Endothelial cell of umbilical vein (primary cell): ENCODE data around the gene NDC80. TPM values are rescaled to one million over a fixed set of nuclear protein-coding genes. Genes with fewer than 3 reads are reported as not detected.

Source experiments
- BruUV-seq: library from RNA; stranded (reverse); fragments of 400-500 nt; replicated peaks from 2 replicates; lab custom pipeline; 2021; lab: Mats Ljungman, UMichigan
- CTCF ChIA-PET: fragments of 300-600, 350-600 bp; sonication (Branson Sonifier 250); formaldehyde crosslinking; loops from one replicate; lab custom pipeline; 2021; ENCODE audit warnings: antibody characterized with exemption, inconsistent platforms; lab: Charles Lee
- POLR2A ChIA-PET: fragments of 300-600, 350-600 bp; sonication (Branson Sonifier 250); formaldehyde crosslinking; loops from one replicate; lab custom pipeline; 2021; ENCODE audit warnings: antibody characterized with exemption, inconsistent platforms; lab: Charles Lee
- DNase-seq: peaks from one replicate; pipeline ENCODE4 v3.0.0-alpha.2; 2011; ENCODE audit warnings: low read depth, low spot score
- FAIRE-seq: peaks from 2 replicates; lab custom pipeline; 2011; peaks lifted over from hg19 to GRCh38; lab: Jason Lieb, UNC
- H2AFZ ChIP-seq: 2 replicates; pipeline ENCODE4 v1.6.0; 2012; ENCODE audit warnings: low read depth, low read length, control low read depth, inconsistent platforms
- H3K27ac ChIP-seq: 2 replicates; pipeline ENCODE4 v1.5.1; 2011; ENCODE audit warnings: low read depth, mild to moderate bottlenecking, control low read depth, low read length, moderate library complexity; ENCODE audit not compliant: insufficient read depth
- H3K27me3 ChIP-seq, 2 experiments: 2 replicates each; pipeline versions ENCODE4 v1.6.0 to v1.6.1; 2011; ENCODE audit warnings: low read length in 2 of 2, mixed read lengths in 1 of 2; ENCODE audit not compliant: control insufficient read depth in 2 of 2, insufficient read depth in 2 of 2
- H3K36me3 ChIP-seq, 2 experiments: 2 replicates in 1 of 2; 3 replicates in 1 of 2; pipeline ENCODE4 v1.5.1; 2011; ENCODE audit warnings: low read length in 2 of 2, mild to moderate bottlenecking in 1 of 2, moderate library complexity in 1 of 2; ENCODE audit not compliant: control insufficient read depth in 2 of 2, insufficient read depth in 2 of 2; ENCODE audit errors: extremely low read depth in 1 of 2
- H3K4me1 ChIP-seq: 3 replicates; pipeline ENCODE4 v1.5.1; 2011; ENCODE audit warnings: mild to moderate bottlenecking, low read length; ENCODE audit not compliant: control insufficient read depth, insufficient read depth; ENCODE audit errors: extremely low read depth
- H3K4me2 ChIP-seq: 2 replicates; pipeline ENCODE4 v1.6.1; 2011; ENCODE audit warnings: low read length, control low read depth, mixed read lengths; ENCODE audit not compliant: insufficient read depth
- H3K4me3 ChIP-seq, 3 experiments: fragments of 200-600 bp in 1 of 3; sonication (generic), shearing (Covaris generic) in 1 of 3; replicated peaks in 1 of 3; 2 replicates each; pipeline ENCODE4 v1.5.1; 2011 to 2016; ENCODE audit warnings: control low read depth in 3 of 3, low read length in 3 of 3, mild to moderate bottlenecking in 2 of 3, inconsistent platforms in 1 of 3, low read depth in 1 of 3, moderate library complexity in 1 of 3; ENCODE audit not compliant: insufficient read depth in 1 of 3
- H3K79me2 ChIP-seq: 2 replicates; pipeline ENCODE4 v1.6.0; 2012; ENCODE audit warnings: low read length, inconsistent platforms; ENCODE audit not compliant: control insufficient read depth, insufficient read depth
- H3K9ac ChIP-seq: replicated peaks from 2 replicates; pipeline ENCODE3; 2011; ENCODE audit warnings: low read length, control low read depth; ENCODE audit not compliant: insufficient read depth; ENCODE audit errors: extremely low read depth
- H3K9me1 ChIP-seq: replicated peaks from 3 replicates; pipeline ENCODE4 v1.6.0; 2011; ENCODE audit warnings: mild to moderate bottlenecking, low read length; ENCODE audit not compliant: control insufficient read depth, insufficient read depth; ENCODE audit errors: extremely low read depth
- H3K9me3 ChIP-seq: replicated peaks from 2 replicates; pipeline ENCODE4 v1.5.1; 2012; ENCODE audit warnings: low read length, inconsistent platforms; ENCODE audit not compliant: control insufficient read depth, insufficient read depth
- H4K20me1 ChIP-seq: replicated peaks from 2 replicates; pipeline ENCODE3; 2011; ENCODE audit warnings: mild to moderate bottlenecking, low read length; ENCODE audit not compliant: control insufficient read depth, insufficient read depth; ENCODE audit errors: extremely low read depth
- CTCF ChIP-seq, 2 donors: IDR thresholded peaks; 1 replicate in 1 of 2; 2 replicates in 1 of 2; pipeline ENCODE4 v1.5.1; 2011; ENCODE audit warnings: low read length in 2 of 2, mild to moderate bottlenecking in 2 of 2, moderate library complexity in 2 of 2, control low read depth in 1 of 2, inconsistent platforms in 1 of 2, low read depth in 1 of 2; ENCODE audit not compliant: insufficient read depth in 1 of 2; ENCODE audit errors: extremely low read depth in 1 of 2
- EZH2 ChIP-seq: IDR thresholded peaks from 2 replicates; pipeline ENCODE4 v1.6.1; 2012; ENCODE audit warnings: borderline replicate concordance, low read depth, mild to moderate bottlenecking, moderate library complexity, low read length, inconsistent platforms; ENCODE audit not compliant: severe bottlenecking
- FOS ChIP-seq: IDR thresholded peaks from 2 replicates; pipeline ENCODE4 v1.6.1; 2011; ENCODE audit warnings: mild to moderate bottlenecking, low read length, moderate library complexity, borderline replicate concordance; ENCODE audit not compliant: insufficient read depth
- GATA2 ChIP-seq: IDR thresholded peaks from 2 replicates; pipeline ENCODE4 v1.7.0; 2011; ENCODE audit warnings: low read depth, mild to moderate bottlenecking, moderate library complexity, mixed read lengths, low read length; ENCODE audit not compliant: insufficient read length, insufficient read depth
- JUN ChIP-seq: IDR thresholded peaks from 2 replicates; pipeline ENCODE4 v1.6.1; 2011; ENCODE audit warnings: borderline replicate concordance, low read depth; ENCODE audit not compliant: insufficient read length, insufficient read depth
- MAX ChIP-seq: IDR thresholded peaks from 2 replicates; pipeline ENCODE4 v1.6.1; 2011; ENCODE audit not compliant: insufficient read depth, insufficient read length
- MYC ChIP-seq: IDR thresholded peaks from one replicate; pipeline ENCODE4 v1.6.1; 2011; ENCODE audit warnings: mild to moderate bottlenecking, low read depth, low read length
- POLR2A ChIP-seq: IDR thresholded peaks from 2 replicates; pipeline ENCODE4 v1.6.1; 2012; ENCODE audit warnings: low read depth, mild to moderate bottlenecking, control low read depth, low read length
- POLR2AphosphoS5 ChIP-seq: IDR thresholded peaks from 2 replicates; pipeline ENCODE4 v1.6.1; 2012; ENCODE audit warnings: low read depth, mild to moderate bottlenecking, control low read depth, low read length, moderate library complexity; ENCODE audit not compliant: insufficient read depth
- dilution Hi-C: fragments of 300-500 bp; cut with MboI; formaldehyde crosslinking; loops from one replicate; pipeline ENCODE4 v1.15.0; 2019; ENCODE audit warnings: low sequenced_read_pairs; ENCODE audit not compliant: extremely low pct_ligation_motif_present
- intact Hi-C: fragments of 100-400 bp; cut with micrococcal nuclease; formaldehyde crosslinking; loops from one replicate; pipeline ENCODE4 v1.10.0; 2022
- polyA plus RNA-seq, 4 experiments: library from polyadenylated mRNA; depleted of rRNA in 3 of 4; stranded (reverse) in 3 of 4; unstranded in 1 of 4; fragments of >200 nt; gene quantifications; 2 replicates each; pipeline versions ENCODE4 v1.2.1 to v1.2.3, GENCODE V29; 2011 to 2012; ENCODE audit warnings: missing spikeins in 1 of 4
- total RNA-seq: library from RNA; stranded (reverse); gene quantifications from 2 replicates; pipeline ENCODE4 v1.2.3, GENCODE V29; 2021

Gene NDC80
- total and polyA plus RNA-seq, 2 donors (not counting 3 experiments of a cell fraction or from before 2014, with no cell fraction given), result 6.2 to 43.2 TPM

DNA sequence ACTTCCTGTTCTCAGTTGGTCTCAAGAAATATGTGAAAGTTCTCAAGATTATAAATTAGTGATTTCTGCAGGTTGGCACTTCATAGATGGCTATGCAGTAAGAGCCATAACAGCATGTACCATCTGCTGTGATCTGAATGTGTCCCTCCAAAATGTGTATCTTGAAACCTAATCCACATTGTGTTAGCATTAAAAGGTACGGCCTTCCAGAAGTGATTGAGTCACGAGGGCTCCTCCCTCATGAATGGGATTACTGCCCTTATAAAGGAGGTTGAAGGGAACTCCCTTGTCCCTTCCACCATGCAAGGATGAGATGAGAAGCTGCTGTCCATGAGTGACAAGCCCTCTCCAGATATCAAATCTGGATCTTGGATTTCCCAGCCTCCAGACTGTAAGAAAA, 45.0 kb upstream of the NDC80 start:
- Histone ChIP-seq H3K36me3 (no peaks in the 10 kb centered on the region), H3K27ac (no peak overlapping the region), H3K4me2 (no peak overlapping the region), H4K20me1 (no peaks in the 10 kb centered on the region), H3K9me3 (no peaks in the 10 kb centered on the region), H3K4me1 (no peaks in the 10 kb centered on the region), H3K4me3 (no peak overlapping the region), H3K79me2 (no peaks in the 10 kb centered on the region), H3K27me3 (no peaks in the 10 kb centered on the region), H2AFZ (no peak overlapping the region), H3K9me1 (no peaks in the 10 kb centered on the region), H3K9ac (no peak overlapping the region)
- no TSS peak for BruUV-seq
- TF ChIP-seq EZH2, result no peak
- no peak for TF ChIP-seq POLR2AphosphoS5
- TF ChIP-seq MYC, result no peak
- TF ChIP-seq CTCF (IDR thresholded peaks at IDR 0.05; ENCODE audit: extremely low read depth in 1 of 2, insufficient read depth in 1 of 2, low read depth in 1 of 2, low read length in 2 of 2), result no peak
- no peak for TF ChIP-seq POLR2A
- TF ChIP-seq GATA2, result no peak
- no peak for TF ChIP-seq MAX
- TF ChIP-seq JUN, result no peak
- TF ChIP-seq FOS, result no peak
- DNase-seq (no peak), FAIRE-seq (no peak)
- ChIA-PET POLR2A (no interaction called here), CTCF (interaction anchor here (1.3 to 1.7 kb wide), 2 partner anchors 16 to 422 kb away, joined by 3 to 4 read pairs; no protein-coding TSS in a partner anchor)
- intact Hi-C loops (no loop called here), dilution Hi-C loops (no loop called here)
